GM18868 (cell line): ENCODE results near the gene RBKS.
"Not testable (repeated sequence)": the region's sequence is repeated elsewhere in the genome, so short reads cannot be mapped to it uniquely, and the experiment has no call there.

Experiments
- ATAC-seq: cut with Tn5 transposase; IDR thresholded peaks from one replicate; pipeline ENCODE4 v1.9.1; 2021; ENCODE audit warnings: mild to moderate bottlenecking, moderate library complexity; ENCODE audit not compliant: unreplicated experiment

Gene RBKS

GRCh38 chr2:27907547-27907946 lies 17.4 kb upstream of the RBKS start:
- ATAC-seq: no peak

- ATAC-seq: no peak
These were observed 15.9 kb upstream of the RBKS start for GRCh38 chr2:27906074-27906473.

- ATAC-seq: no peak
These were observed 14.1 kb upstream of the RBKS start for GRCh38 chr2:27904405-27904665.

GRCh38 chr2:27903649-27904404 lies 13.6 kb upstream of the RBKS start:
- no peak for ATAC-seq

- no peak for ATAC-seq
These were observed 12.8 kb upstream of the RBKS start for GRCh38 chr2:27903018-27903417.

- no peak for ATAC-seq
These were observed 11.9 kb upstream of the RBKS start for GRCh38 chr2:27902098-27902497.

- ATAC-seq: no peak
These were observed 11.0 kb upstream of the RBKS start for GRCh38 chr2:27901234-27901633.

GRCh38 chr2:27897717-27898116 lies 7.5 kb upstream of the RBKS start:
- ATAC-seq: no peak

GRCh38 chr2:27893006-27893405 lies 2.8 kb upstream of the RBKS start:
- no peak for ATAC-seq

GRCh38 chr2:27891673-27892105 lies 1.5 kb upstream of the RBKS start:
- no peak for ATAC-seq

GRCh38 chr2:27890924-27891672 lies 911 bp upstream of the RBKS start:
- peak; percentile 14 for ATAC-seq

- no peak for ATAC-seq
These were observed 427 bp downstream of the RBKS start for GRCh38 chr2:27889774-27890145.

GRCh38 chr2:27888790-27889189 lies 1.4 kb downstream of the RBKS start:
- no peak for ATAC-seq

- no peak for ATAC-seq
These were observed 2.4 kb downstream of the RBKS start for GRCh38 chr2:27887830-27888229.

- no peak for ATAC-seq
These were observed 3.1 kb downstream of the RBKS start for GRCh38 chr2:27887111-27887510.

- no peak for ATAC-seq
These were observed 3.9 kb downstream of the RBKS start for GRCh38 chr2:27886322-27886721.

- no peak for ATAC-seq
These were observed 4.5 kb downstream of the RBKS start for GRCh38 chr2:27885661-27886060.

GRCh38 chr2:27885234-27885633 lies 5.0 kb downstream of the RBKS start:
- no peak for ATAC-seq

- ATAC-seq: no peak
These were observed 5.6 kb downstream of the RBKS start for GRCh38 chr2:27884601-27885000.

- ATAC-seq: not testable (repeated sequence)
These were observed 7.6 kb downstream of the RBKS start for GRCh38 chr2:27882584-27882922.

GRCh38 chr2:27881815-27882583 lies 8.2 kb downstream of the RBKS start:
- ATAC-seq: not testable (repeated sequence)

- no peak for ATAC-seq
These were observed 11.4 kb downstream of the RBKS start for GRCh38 chr2:27878825-27879224.
